ENCODE results near the gene ASAP2. TPM values are rescaled to one million over a fixed set of nuclear protein-coding genes. Genes with fewer than 3 reads are reported as not detected.

The ASAP2 gene
- total RNA-seq, 3 donors from 2014 or later = 50.4 to 84.1 (median 50.5) TPM

- no peak for TF ChIP-seq CTCF (IDR thresholded peaks at IDR 0.05)
- intact Hi-C loops (cut with DNase I, micrococcal nuclease) = loop anchor here (10.0 kb wide), 1 partner anchor 130 kb away; no protein-coding TSS in a partner anchor
- Histone ChIP-seq H3K9me3 (no peaks in the 10 kb centered on the region), H3K4me3 (no peak overlapping the region), H3K4me1 (ENCODE audit: low read depth) (peaks cover 18% of the 10 kb centered on the region), H3K36me3 (ENCODE audit: low read depth) (no peaks in the 10 kb centered on the region)
- DNase-seq = no peak
- ATAC-seq = no peak
Measured at GRCh38 chr2:9204939-9205338, 1.7 kb upstream of the ASAP2 start.

GRCh38 chr2:9205486-9205885 lies 1.1 kb upstream of the ASAP2 start:
- DNase-seq (no peak), ATAC-seq (no peak)
- intact Hi-C loops (cut with DNase I, micrococcal nuclease) = loop anchor here (10.0 kb wide), 1 partner anchor 129 kb away; no protein-coding TSS in a partner anchor
- Histone ChIP-seq H3K36me3 (ENCODE audit: low read depth) (no peaks in the 10 kb centered on the region), H3K9me3 (no peaks in the 10 kb centered on the region), H3K4me3 (no peak overlapping the region), H3K4me1 (ENCODE audit: low read depth) (peaks cover 18% of the 10 kb centered on the region)
- TF ChIP-seq CTCF (IDR thresholded peaks at IDR 0.05) = no peak

GRCh38 chr2:9206991-9207640 lies 504 bp downstream of the ASAP2 start:
- ATAC-seq (peak; percentile 25), DNase-seq (peak; percentile 42 to 68 (median 64))

GRCh38 chr2:9207641-9208311 lies 1.2 kb downstream of the ASAP2 start:
- peak; percentile 55 for ATAC-seq
- intact Hi-C loops (cut with DNase I, micrococcal nuclease) = loop anchor here (10.0 kb wide), 1 partner anchor 127 kb away; no protein-coding TSS in a partner anchor
- Histone ChIP-seq H3K9me3 (no peaks in the 10 kb centered on the region), H3K4me3 (peak overlapping the region; percentile 72), H3K4me1 (ENCODE audit: low read depth) (peaks cover 36% of the 10 kb centered on the region), H3K36me3 (ENCODE audit: low read depth) (no peaks in the 10 kb centered on the region)
- TF ChIP-seq CTCF (IDR thresholded peaks at IDR 0.05) = no peak
- DNase-seq = peak; percentile 65 to 80 (median 73)

More at GRCh38 chr2:9206991-9207640, 504 bp downstream of the ASAP2 start:
- no peak for TF ChIP-seq CTCF (IDR thresholded peaks at IDR 0.05)
- no peaks in the 10 kb centered on the region for H3K36me3 ChIP-seq (ENCODE audit: low read depth)
- intact Hi-C loops (cut with DNase I, micrococcal nuclease) = loop anchor here (10.0 kb wide), 1 partner anchor 128 kb away; no protein-coding TSS in a partner anchor
- H3K4me1 ChIP-seq (ENCODE audit: low read depth) = peaks cover 31% of the 10 kb centered on the region
- no peaks in the 10 kb centered on the region for H3K9me3 ChIP-seq
- H3K4me3 ChIP-seq = peak overlapping the region; percentile 72

- intact Hi-C loops (cut with DNase I, micrococcal nuclease) = loop anchor here (10.0 kb wide), 1 partner anchor 126 kb away; no protein-coding TSS in a partner anchor
- ATAC-seq (no peak), DNase-seq (no peak)
- H3K4me1 ChIP-seq (ENCODE audit: low read depth) = peaks cover 45% of the 10 kb centered on the region
- no peak for TF ChIP-seq CTCF (IDR thresholded peaks at IDR 0.05)
- no peaks in the 10 kb centered on the region for H3K9me3 ChIP-seq
- no peaks in the 10 kb centered on the region for H3K36me3 ChIP-seq (ENCODE audit: low read depth)
- H3K4me3 ChIP-seq = no peak overlapping the region
Measured at GRCh38 chr2:9208875-9209274, 2.3 kb downstream of the ASAP2 start.

Measured in mucosa of descending colon (tissue), 3 donors.